PC-9 (cell line): Measurements from ENCODE around the gene HADH.

ENCODE experiments used
- EZH2 ChIP-seq: fragments of 200-600 bp; sonication (generic); IDR thresholded peaks from 2 replicates; pipeline ENCODE4 v1.8.0; 2017; ENCODE audit warnings: antibody characterized with exemption, low read depth
- TF ChIP-seq, protein P1 (sequence below): fragments of 200-600 bp; sonication (generic); conservative IDR thresholded peaks from 2 replicates; pipeline ENCODE4 v1.6.1; 2017; ENCODE audit warnings: mixed run types, antibody characterized with exemption, mild to moderate bottlenecking, moderate library complexity

DNA sequence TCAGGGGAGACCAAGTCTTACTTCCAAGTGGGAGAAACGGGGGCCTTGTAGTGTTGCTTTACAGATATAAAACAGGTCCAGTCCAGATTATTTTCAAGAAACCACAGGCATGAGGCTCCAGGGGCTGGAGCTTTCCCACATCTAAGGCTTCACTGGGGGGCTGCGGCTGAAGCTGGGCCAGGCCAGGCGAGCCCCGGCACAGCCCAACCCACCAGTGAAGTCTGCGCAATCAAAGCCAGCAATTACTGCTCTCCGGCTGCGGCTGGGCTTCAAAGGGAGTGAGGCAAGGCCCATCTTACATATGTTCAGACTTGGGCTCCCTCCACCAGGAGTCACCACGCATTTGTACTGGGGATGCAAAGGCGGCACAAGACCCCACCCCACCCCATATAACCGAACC, 61.7 kb downstream of the HADH start:
- TF ChIP-seq, protein P1, sequence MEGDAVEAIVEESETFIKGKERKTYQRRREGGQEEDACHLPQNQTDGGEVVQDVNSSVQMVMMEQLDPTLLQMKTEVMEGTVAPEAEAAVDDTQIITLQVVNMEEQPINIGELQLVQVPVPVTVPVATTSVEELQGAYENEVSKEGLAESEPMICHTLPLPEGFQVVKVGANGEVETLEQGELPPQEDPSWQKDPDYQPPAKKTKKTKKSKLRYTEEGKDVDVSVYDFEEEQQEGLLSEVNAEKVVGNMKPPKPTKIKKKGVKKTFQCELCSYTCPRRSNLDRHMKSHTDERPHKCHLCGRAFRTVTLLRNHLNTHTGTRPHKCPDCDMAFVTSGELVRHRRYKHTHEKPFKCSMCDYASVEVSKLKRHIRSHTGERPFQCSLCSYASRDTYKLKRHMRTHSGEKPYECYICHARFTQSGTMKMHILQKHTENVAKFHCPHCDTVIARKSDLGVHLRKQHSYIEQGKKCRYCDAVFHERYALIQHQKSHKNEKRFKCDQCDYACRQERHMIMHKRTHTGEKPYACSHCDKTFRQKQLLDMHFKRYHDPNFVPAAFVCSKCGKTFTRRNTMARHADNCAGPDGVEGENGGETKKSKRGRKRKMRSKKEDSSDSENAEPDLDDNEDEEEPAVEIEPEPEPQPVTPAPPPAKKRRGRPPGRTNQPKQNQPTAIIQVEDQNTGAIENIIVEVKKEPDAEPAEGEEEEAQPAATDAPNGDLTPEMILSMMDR = no peak
- TF ChIP-seq EZH2 = no peak
